AG09309 (cell line): ENCODE measurements around the gene ZMYND8.
A peak's percentile ranks its signal among the peaks of the same experiment; 100 is the strongest.

Experiments
- DNase-seq: peaks from one replicate; pipeline ENCODE4 v3.0.0-alpha.2; 2010; ENCODE audit warnings: low read depth
- H3K4me3 ChIP-seq: 2 replicates; pipeline ENCODE4 v1.5.1; 2011; ENCODE audit warnings: mild to moderate bottlenecking, low read depth, low read length, moderate library complexity; ENCODE audit not compliant: control insufficient read depth
- TF ChIP-seq, protein P1 (sequence below): IDR thresholded peaks from 2 replicates; pipeline ENCODE4 v1.5.1; 2011; ENCODE audit warnings: mild to moderate bottlenecking, low read depth, low read length, inconsistent platforms; ENCODE audit not compliant: insufficient read depth, control insufficient read depth; ENCODE audit errors: missing control alignments

The ZMYND8 gene

DNA sequence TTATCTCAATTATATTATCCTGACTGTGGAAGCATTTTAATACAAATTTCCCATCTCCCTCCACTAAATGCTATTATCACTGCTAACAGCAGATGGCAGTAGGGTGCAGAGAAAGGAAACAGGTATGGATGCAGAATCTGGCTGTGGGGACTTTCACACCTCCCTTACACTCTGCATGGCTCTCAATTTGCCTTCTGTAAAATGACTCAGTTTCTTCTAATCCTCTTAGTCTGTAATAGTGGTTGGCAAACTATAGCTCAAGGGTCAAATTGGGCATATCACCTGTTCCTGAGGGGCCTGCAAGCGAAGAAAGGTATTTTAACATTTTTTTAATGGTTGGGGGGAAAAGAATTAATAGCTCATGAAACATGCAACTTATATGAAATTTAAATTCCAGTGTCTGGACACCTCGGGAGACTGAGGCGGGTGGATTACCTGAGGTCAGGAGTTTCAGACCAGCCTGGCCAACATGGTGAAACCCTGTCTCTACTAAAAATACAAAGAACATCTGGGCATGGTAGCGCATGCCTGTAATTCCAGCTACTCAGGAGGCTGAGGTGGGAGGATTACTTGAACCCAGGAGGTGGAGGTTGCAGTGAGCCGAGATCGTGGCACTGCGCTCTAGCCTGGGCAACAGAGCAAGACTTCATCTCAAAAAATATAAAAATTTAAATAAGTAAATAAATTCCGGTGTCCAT lies 83.5 kb downstream of the ZMYND8 start:
- no peak overlapping the region for H3K4me3 ChIP-seq
- TF ChIP-seq, protein P1, sequence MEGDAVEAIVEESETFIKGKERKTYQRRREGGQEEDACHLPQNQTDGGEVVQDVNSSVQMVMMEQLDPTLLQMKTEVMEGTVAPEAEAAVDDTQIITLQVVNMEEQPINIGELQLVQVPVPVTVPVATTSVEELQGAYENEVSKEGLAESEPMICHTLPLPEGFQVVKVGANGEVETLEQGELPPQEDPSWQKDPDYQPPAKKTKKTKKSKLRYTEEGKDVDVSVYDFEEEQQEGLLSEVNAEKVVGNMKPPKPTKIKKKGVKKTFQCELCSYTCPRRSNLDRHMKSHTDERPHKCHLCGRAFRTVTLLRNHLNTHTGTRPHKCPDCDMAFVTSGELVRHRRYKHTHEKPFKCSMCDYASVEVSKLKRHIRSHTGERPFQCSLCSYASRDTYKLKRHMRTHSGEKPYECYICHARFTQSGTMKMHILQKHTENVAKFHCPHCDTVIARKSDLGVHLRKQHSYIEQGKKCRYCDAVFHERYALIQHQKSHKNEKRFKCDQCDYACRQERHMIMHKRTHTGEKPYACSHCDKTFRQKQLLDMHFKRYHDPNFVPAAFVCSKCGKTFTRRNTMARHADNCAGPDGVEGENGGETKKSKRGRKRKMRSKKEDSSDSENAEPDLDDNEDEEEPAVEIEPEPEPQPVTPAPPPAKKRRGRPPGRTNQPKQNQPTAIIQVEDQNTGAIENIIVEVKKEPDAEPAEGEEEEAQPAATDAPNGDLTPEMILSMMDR: peak; percentile 83
- DNase-seq: peak; percentile 29

GRCh38 chr20:47271046-47271615 lies 85.4 kb downstream of the ZMYND8 start:
- H3K4me3 ChIP-seq: no peak overlapping the region
- DNase-seq: no peak
- TF ChIP-seq, protein P1: no peak

- DNase-seq: no peak
- TF ChIP-seq, protein P1: no peak
- no peak overlapping the region for H3K4me3 ChIP-seq
Measured at GRCh38 chr20:47269309-47270165, 87.0 kb downstream of the ZMYND8 start.

DNA sequence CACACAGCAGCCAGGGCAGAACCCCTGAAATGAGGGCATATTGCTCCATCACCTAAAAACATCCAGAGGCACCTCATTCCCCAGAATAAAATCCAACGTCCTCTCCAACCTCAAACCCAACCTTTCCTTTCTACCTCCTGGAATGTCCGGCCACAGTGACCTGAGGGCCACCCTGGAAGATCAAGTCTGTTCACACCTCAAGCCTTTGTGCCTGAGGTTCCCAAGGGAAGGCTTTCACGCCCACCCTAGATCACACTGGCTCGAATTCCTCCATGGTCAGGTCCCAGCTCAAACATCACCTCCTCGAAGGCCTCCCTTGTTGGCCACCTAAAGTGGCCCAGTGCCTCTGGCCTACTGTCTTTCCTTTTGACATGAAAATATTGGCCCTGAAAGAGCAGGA lies 88.9 kb downstream of the ZMYND8 start:
- TF ChIP-seq, protein P1: no peak
- DNase-seq: no peak
- no peak overlapping the region for H3K4me3 ChIP-seq

DNA sequence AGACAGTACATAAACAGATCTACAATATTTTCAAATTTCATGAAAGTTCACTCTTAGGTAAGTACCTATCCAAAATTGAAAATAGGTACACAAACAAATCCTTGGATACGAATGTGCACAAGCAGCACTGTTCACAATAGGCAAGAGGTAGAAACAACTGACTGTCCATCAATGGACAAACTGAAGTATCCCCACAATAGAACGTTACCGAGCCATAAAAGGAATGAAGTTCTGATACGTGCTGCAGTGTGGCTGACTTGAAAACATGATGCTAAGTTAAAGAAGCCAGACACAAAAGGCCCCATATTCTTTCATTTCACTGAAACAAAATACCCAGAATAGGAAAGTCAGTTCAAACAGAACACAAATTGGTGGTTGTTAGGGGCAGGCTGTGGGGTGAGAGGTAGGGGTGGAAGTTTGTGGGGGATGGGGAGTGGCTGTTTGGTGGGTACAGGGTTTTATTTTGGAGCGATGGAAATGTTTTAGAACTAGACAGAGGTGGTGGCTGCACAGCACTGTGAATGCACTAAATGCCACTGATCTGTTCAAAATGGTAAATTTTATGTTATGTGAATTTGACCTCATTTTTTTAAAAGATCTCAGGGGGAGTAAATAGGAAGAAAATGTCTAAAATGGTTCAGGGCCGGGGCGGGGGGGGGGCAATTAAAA lies 89.5 kb downstream of the ZMYND8 start:
- no peak for DNase-seq
- TF ChIP-seq, protein P1: no peak
- no peak overlapping the region for H3K4me3 ChIP-seq

- TF ChIP-seq, protein P1: no peak
- no peak for DNase-seq
- no peak overlapping the region for H3K4me3 ChIP-seq
Measured at GRCh38 chr20:47265984-47266383, 90.5 kb downstream of the ZMYND8 start.
